ENCODE results near the gene MDM2.

The MDM2 gene

GRCh38 chr12:68882251-68882964 lies 74.4 kb downstream of the MDM2 start:
- DNase-seq = no peak

GRCh38 chr12:68883151-68883550 lies 75.2 kb downstream of the MDM2 start:
- DNase-seq = no peak

- no peak for DNase-seq
Measured at GRCh38 chr12:68884251-68884650, 76.3 kb downstream of the MDM2 start.

DNA sequence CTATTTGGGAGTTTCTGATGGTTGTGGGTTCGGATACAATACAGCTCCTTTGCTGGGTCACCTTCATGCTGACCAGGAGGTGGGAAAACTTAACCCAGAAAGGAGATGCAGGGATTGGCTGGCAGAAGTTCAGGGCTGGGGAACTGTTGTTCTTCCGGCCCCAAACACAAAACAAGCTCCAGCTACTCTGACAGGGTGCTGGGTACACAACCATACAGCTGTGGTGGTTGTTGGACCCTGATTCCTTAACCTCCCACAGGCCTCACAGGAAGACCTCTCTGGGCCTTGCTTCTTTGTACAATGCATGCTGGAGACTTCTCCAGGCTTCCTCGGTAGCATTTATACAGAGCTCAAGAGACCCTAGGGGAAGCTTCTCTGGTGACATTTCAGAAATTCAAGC lies 77.4 kb downstream of the MDM2 start:
- no peak for DNase-seq

DNA sequence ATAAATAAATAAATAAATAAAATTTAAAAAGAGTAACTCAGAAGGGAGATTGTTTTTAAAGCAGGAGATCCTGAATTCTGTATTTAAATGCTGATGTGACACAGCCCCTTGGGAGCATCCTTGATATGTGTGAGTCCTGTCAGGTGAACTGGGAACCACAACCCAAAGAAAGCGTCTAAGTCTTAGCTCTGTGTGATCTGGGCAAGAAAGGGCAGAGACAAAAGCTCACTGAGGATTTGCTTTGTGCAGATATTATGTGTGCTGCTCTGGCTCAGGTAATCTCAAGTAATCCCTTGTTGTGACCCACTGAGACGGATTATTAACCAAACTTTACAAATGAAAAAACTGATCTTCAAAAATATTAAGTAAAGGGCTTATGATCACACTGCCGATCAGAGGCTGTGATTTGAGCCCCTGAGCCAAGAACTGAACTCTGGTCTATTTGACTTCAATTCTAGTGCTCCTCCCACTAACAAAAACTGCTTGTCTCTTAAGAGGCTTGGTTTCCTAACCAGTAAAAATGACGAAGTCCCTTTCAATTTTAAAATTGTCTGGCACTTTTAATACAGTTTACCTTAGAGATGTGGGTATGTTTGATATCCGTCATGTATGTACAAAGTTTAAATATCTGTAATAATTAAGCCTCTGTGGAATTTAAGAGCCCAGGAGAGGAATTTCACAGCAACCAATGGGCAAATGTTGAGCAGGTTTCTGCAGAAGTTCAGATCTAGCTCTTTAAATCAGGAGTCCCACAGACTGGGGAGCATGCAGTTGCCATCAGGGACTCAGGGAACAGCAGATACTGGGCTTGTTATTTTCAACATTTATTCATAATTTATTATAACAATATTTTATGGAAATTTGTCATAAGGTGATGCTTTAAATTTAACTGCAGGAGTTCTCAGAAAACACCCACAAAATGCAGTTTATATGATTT lies 78.9 kb downstream of the MDM2 start:
- no peak for DNase-seq

- DNase-seq = no peak
Measured at GRCh38 chr12:68887641-68888040, 79.7 kb downstream of the MDM2 start.

DNA sequence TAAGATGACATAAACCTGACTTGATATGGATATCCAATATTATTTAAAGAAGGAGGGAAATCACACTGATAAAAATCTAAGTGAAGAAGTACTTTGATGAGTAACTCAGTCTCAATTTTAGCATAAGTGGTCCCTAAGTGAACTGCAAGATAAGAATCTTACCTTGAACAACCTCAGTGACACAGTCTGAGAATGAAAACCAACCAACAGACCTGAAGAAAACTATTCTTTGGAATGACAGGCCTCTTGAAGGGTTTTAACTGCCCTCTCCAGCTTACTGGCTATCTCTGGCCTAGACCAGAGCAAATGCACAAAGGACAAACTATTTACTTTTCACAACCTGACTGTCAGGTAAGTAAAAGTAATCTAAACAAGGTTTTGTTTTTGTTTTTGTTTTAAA lies 80.3 kb downstream of the MDM2 start:
- no peak for DNase-seq

DNA sequence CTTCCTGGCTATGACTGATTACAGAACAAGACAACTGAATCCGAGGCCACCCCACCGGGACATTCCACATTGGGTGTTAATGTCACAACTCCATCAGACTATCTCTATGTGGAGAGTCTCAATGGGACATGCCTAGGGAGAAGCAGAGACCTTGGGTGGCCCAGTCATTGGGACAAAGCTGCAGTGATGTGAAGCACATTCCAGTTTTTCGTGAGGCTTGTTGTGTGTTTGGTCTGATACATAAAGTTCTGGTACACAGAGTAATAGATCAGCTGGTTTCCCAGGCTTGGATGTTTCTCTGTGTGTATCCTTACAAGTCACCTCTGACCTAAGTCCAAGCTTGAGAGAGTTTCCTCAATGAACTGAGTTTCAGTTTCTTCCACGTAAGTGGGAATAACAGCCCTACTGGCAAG lies 82.7 kb downstream of the MDM2 start:
- DNase-seq = no peak

- DNase-seq = no peak
Measured at GRCh38 chr12:68891141-68891540, 83.2 kb downstream of the MDM2 start.

DNA sequence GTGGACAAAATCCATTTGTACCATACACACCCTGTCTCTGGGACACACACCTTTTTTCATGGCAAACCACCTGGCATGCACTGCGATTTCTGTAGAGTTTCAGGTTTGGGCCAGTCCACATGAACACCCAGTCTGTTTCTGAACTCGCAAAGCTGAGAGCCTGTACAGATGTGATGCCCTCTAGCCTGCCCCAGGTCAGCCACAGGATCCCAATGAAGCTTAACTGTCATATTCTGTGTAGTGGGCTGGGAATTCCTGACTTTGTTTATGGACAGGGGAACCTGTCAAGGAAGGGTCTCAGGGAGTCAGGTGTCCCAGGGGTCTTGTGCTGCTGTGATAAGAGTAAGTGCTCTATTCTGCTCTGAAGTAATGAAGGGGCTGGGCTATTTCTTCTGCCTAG lies 85.2 kb downstream of the MDM2 start:
- DNase-seq = no peak

DNA sequence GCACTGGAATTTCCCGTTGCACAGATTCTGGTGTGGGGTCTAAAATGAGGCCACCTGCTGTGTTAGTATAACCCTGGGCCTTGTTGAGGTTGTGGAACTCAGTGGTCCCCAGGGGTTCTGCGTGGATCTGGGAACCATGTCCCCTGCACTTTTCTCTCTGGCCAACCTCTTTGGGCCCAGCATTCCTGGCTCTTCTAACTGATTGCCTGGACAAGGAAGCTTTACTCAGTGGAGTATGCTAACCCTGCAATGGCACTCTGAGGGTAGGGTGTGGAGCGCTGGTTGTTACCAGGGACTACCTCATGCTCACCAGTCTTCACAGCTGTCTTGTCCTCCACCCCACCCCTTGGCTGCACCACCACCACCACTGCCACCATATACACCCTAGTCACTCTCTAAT lies 85.8 kb downstream of the MDM2 start:
- no peak for DNase-seq

DNA sequence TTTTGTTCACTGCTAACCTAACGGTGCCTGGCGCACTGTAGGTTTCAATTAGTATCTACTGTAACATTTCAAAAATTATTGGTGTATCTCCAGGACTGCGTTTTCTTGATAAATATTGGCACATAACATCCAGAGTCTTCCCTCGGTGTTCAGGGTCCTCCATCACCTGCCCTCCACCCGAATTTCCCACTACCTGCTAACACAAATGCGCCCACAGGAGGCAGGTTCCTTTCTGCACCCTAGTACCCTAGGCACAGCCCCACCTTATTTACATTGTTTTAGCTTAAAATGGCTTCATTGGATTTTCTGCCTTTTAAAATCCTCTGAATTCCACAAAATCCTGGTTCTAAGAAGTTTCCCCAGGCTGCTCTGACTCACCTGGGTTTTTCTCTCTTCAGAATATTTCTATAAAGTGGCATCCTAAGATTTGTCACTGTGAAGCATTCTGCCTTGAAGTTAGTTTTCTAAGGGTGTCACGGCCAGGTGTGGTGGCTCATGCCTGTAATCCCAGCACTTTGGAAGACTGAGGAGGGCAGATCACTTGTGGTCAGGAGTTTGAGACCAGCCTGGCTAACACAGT lies 86.4 kb downstream of the MDM2 start:
- DNase-seq = no peak

DNA sequence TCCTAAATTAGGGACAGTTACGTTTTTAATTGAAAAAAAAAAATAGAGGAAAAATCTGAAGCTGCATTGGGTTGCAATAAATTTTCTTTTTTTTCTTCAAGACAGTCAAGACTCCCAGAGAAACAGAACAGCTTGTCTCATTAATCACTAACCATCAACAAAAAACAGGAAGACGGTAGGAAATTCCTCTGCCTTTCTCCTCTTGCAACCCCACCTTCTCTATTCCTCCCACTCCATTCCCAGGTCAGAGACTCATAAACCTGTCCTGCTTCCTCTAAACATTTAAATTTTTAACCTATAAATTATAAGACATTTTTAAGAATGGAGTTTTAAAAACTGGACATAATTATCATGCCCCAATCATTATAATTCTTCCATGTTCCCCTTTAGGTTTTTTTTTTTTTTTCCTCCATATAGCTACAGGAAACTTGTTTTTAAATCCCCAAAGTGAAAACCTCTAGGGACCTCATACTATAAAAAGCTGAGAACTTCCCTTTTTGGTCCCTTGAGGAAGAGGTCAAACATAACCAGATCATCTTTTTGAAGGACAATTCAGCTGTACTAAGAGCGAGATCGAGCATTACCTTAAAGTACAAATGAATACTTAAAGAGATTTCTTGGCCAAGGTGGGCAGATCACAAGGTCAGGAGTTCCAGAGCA lies 89.0 kb downstream of the MDM2 start:
- peak; percentile 50 to 51 for DNase-seq

DNA sequence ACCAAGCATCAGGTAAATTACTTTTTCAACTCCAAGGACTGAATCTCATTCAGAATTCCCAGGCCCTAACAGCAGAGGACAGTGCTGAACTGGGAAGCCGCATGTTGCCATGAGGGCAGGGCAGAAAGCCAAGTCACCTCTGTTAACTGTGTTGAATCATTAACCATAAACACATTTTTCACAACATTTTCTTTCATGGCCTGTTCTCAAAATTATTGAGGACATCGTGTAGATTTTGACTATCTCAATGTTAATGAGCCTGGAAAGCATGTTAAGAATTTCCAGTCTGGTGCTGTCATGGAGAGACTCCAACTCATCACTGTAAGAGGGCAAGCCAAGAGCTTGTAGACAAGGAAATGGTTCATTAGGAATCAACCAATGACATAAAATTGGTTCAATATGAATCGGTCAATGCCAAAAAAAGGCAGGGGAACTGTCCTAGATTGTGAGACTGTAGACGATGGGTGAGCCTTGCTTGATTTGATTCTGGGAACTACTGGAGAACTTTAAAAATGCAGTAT lies 91.3 kb downstream of the MDM2 start:
- DNase-seq = no peak

DNA sequence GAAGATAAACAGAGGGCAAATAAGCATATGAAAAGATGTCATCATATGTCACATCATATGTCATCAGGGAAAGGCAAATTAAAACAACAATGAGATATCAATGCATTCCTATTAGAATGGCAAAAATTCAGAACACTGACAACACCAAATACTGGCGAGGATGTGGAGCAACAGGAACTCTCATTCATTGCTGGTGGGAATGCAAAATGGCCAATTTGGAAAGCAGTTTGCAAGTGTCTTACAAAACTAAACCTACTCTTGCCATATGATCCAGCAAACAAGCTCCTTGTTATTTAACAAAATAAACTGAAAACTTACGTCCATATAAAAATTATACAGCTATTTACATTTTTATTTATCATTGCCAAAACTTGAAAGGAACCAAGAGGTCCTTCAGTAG lies 92.3 kb downstream of the MDM2 start:
- no peak for DNase-seq
